TTC549 (cell line): ENCODE data around the gene KRT6A.

Source experiments
- FAIRE-seq: peaks from 2 replicates; lab custom pipeline; 2012; peaks lifted over from hg19 to GRCh38; lab: Jason Lieb, UNC

The KRT6A gene

DNA sequence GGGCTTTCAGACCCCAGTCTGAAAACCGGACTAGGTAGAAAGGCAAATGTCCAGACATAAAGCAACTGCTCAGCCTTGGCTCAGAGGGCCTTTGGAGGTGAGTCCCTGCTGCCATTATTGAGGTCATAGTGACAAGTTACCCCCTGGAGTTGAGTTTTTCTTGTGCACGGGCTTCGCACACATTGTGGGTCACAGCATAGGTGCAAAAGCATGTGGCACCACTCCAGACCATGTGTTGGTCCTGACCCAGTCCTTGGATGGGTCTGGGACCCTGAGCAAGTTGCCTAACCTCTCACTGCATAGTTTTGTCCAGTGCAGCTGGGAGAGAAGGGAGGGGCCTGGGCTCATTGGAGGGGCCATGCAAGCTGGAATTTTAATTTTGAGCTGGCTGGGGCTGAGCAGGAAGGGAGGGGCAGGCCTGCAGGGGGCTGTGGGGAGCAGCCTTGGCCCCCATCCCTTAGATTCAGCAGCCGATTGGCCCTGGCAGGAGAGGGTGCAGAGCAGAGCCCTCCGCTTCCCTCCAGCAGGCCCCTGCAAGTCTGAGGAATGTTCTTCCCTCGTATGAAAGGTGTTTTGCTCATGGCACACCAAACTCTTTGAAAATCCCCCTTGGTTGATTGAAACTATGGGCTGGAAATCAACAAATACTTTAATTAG is 31.3 kb upstream of the KRT6A start:
- FAIRE-seq: no peak

DNA sequence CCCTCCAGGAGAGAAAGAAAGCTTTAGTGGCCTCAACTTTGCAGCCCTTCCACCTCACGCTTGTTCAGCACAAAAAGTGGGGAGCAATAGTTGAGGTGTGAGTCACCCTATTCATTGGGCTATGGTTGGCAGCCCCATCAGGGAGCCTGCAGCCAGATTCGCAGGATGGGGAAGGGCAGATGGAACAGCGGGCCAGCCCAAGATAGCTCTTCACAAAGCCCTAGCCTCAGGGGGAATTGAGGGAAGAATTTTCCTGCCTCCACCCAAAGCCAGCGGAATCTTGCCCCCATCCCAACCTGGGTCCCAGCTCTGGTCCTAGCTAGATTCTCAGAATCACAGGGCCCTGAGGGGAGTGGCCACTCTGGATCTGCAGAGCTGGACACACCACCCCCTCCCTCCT is 30.8 kb upstream of the KRT6A start:
- no peak for FAIRE-seq

DNA sequence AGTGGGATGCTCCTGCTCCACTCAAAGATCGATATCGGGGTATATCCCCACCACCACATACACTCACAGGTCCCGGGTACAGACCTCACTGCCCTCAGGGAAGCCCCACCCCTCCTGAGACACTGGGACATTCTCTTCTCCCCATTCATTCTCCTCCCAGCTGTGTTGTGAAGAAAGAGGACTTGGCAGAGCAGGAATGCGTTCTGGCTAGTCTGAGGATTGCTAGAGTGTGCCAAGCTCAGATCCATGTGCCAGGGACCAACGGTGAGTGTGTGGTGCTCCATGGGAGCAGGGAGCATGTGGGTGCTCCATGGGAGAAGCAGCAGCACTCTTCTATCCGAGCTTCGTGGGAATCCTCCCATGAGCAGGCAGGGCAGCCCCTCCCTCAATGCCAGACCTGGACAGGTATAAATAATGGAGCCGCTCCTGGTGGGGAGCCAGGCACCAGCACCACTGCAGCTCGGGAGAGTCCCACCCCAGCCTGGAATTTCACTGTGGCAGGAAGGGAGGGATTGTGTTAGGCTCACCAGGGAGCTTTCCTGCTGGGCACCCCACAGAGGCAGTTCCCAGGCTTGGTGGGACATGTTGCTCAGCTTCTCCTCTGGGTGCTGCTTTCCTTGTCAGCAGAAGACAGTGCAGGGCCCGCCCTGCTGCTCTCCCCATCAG is 29.4 kb upstream of the KRT6A start:
- no peak for FAIRE-seq

DNA sequence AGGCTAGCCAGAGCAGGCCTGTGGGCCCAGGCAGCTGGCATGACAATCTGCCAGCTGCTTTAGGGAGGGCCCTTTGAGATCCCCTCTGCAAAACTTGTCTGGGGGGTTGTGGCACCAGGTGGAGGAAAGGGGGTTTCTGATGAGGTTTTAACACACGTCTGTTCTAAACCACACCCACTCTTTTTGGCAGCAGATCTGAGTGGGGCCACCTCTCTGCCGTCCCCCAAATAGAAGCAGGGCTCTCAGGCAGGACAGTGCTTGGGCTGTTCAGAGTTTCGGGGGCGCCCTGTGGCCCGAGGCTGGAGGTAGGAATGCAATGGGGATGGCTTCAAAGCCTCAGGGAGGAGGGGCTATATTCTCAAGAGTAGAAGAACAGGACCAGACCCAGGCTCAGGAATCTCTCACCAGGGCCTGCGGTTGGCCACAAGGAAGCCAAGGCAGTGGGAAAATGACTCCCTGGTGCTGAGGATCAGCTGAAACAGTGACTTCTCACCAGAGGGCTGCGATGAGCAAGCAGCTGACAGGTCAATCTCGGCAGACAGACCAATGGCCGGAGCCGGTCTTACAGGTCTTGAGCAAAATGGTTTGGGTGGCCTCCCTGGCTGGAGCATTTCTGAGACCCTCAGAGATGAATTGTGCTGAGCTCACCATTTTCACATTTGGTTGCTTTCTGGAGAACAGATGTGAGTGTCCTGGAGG is 28.7 kb upstream of the KRT6A start:
- FAIRE-seq: no peak

DNA sequence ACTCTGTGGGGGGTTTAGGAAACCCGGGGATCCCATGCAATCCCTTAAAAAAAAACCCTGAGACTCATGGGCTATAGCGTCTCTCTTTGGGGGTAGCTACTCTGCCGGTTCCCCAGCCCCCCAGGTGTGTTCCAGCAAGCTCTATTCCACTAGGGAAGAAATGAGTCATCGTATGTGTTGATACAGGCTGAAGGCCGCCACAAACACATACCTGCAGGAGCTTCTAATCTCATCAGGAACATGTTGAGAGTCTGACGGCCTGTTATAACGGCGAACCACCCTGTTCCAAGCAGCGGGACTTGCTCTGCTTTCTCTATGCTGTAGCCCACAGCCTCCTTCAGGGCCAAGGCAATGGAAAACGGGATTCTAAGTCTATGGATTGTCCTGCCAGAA is 28.1 kb upstream of the KRT6A start:
- FAIRE-seq: no peak

DNA sequence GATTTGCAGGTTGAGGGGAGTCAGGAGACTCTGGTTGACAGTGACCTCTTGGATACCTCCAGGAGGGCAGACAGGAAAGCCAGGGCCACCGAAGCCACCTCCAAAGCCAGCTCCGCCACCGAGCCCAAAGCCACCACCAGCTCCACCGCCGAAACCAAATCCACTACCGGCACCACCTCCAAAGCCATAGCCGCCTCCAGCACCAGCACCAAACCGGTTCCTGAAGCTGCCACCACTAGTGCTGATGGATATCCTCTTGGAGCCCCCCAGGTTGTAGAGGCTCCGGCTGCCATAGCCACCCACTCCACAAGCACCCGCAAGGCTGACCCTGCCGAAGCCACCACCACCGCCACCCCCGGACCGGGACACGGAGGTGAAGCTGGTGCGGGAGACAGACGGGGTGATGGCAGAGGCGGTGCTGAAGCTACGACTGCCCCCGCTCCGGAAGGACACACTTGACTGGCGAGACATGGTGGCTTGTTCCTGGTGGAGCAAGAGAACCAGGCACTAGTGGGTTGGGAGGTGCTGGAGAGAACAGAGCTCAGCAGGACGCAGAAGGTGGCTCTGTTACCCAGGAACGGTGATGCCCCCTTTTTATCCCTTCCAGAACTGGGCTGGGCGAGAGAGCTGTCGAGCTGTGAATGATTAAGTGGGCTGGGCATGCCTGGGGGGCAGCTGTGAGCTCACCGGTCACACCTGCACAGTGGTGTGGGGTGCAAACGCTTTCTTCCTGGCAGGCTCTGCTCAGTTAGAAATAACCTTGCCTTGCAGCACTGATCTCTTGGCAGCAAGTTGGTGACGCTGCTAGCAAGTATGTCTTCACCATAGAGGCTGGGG is 27.0 kb upstream of the KRT6A start, which contains the start of gene KRT5:
Gene KRT5, minus strand, starts transcription at position 569 of the 837 bp plus-strand sequence. Its CDS starts 98 bp downstream, at position 471.
- FAIRE-seq: no peak

DNA sequence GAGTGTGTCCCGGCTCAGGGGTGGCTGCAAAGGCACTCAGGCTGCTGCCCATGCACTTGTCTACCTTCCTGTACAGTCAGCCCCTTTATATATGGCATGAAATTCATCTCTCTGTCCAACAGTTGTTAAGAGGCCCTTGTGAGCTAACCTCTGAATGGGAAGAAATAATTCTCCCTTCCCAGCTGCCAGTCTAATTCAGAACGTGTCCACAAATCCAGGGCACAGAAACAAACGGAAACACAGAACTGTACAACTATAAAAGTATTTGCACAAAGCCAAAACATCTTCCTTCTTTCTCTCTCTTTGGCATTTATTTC is 26.3 kb upstream of the KRT6A start:
- no peak for FAIRE-seq

DNA sequence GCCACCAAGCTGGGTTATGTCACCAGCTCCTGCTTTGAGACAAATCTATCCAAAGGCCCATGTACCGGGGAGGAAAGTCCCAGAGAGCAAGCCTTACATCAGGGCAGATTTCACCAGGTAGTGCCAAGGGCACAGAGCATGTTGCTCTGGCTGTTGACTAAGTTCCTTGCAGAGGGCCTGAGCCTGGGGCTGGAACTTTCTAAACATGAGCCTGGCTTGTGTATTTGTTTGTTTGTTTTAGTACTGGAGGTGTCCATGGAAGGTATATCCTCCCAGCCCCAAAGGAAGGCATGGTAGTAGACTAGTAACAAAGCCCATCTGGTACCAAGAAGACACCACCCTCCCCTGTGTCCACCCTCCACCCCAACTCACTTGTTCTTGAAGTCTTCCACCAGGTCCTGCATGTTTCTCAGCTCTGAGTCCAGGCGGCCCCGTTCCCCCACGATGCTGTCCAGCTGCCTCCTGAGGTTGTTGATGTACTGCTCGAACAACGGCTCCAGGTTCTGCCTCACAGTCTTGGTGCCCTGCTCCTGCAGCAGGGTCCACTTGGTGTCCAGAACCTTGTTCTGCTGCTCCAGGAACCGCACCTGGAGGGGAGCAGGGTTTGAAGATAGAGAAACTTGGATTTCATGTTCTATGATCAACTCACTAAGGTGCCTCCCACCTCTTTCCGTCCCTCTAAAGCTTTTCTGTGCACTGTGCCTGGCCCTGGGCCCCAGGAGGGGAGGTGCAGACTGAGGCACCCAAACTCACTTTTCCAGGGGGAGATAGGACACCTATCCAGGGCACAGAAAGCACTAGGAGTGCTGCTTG is 25.7 kb upstream of the KRT6A start:
- FAIRE-seq: no peak

DNA sequence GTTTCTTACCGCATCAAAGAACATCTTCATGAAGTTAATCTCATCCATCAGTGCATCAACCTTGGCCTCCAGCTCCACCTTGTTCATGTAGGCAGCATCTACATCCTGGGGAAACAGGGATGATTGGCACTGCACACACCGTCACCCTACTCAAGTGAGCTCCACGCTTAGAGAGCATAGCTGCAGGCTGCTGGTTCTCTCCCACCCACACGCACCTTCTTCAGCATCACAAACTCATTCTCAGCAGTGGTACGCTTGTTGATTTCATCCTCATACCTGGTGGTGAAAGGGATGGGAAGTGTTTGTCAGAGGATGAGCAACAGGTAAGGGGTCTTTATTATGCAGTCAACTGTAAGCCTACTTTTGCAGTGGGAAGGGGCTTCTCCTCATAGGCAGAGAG is 24.8 kb upstream of the KRT6A start:
- FAIRE-seq: no peak

DNA sequence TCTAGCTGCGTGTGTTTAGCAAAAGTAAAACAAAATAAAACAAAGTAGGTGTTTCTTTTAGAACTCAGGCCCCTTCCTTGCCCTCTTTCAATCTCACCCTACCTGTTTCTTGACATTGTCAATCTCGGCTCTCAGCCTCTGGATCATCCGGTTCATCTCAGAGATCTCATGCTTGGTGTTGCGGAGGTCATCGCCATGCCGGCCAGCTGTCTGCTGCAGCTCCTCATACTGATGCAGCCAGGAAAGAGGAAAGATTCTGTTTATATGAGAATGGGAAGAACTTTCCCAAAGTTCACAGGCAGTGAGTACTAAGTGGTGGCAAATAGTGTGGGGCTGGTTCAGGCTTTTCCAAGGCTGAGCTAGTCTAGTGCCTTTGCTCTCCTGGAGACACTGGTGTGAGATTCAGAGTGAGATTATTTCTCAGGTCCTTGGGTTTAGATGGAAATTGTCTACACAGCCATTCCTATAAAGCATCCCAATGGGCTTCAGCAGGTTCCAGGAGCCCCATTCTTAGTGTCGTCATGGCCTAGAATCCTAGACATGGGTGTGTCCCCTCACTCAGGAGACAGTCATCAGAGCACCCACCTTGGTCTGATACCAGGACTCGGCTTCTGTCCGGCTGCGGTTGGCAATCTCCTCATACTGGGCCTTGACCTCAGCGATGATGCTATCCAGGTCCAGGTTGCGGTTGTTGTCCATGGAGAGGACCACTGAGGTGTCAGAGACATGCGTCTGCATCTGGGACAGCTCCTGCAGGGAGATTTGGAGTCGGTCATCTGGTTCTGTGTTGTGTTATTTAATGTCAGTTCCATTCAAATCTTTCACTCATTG is 24.2 kb upstream of the KRT6A start:
- no peak for FAIRE-seq

DNA sequence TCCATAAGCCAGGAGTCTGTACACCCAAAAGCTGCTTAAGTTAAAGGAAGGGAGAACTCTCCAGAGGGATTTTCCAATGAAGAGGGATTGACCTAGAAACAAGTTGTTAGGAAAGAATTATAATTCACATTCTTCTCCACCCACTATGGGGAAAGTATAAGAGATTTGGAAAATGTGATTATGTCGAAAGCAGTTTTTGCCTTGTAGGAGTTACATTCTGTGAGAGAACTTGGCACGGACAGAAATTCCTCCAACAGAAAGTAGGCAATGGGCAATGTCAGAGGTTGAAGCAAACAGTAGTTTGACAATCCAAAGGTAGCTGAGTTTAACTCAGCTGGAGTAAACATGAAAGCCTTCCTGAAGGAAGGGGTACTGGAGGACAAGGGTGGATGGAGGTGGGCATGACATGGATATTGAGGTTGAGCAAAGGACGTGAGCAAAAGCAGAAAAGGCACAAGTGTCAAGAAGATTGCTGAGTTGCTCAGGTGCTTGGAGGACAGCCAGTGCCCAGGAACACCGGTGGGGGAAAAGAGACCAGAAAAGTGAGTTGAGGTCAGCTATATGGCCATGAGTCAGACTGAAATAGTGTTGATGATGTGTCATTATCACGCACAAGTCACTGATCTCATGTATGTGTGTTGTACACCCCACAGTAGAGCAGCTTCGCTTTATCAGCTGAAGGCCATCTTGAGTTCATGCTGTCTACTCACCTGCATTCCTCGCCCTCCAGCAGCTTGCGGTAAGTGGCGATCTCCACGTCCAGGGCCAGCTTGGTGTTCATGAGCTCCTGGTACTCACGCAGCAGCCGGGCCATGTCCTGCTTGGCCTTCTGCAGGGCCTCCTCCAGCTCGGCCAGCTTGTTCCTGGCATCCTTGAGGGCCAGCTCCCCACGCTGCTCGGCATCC is 23.1 kb upstream of the KRT6A start:
- no peak for FAIRE-seq

DNA sequence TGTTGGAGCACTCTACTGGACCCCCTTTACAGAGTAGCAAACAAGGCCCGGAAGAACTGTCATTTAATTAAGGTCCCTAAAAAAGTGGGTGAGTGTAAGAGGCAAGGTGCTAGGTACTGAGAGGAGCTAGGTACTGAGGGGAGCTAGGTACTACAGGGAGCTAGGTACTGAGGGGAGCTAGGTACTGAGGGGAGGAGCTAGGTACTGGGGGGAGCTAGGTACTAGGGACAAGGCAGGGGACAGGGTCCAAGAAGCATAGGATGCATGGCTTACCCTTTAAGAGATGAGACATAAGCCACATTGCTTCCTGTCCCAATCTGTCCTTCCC is 22.2 kb upstream of the KRT6A start:
- FAIRE-seq: no peak

DNA sequence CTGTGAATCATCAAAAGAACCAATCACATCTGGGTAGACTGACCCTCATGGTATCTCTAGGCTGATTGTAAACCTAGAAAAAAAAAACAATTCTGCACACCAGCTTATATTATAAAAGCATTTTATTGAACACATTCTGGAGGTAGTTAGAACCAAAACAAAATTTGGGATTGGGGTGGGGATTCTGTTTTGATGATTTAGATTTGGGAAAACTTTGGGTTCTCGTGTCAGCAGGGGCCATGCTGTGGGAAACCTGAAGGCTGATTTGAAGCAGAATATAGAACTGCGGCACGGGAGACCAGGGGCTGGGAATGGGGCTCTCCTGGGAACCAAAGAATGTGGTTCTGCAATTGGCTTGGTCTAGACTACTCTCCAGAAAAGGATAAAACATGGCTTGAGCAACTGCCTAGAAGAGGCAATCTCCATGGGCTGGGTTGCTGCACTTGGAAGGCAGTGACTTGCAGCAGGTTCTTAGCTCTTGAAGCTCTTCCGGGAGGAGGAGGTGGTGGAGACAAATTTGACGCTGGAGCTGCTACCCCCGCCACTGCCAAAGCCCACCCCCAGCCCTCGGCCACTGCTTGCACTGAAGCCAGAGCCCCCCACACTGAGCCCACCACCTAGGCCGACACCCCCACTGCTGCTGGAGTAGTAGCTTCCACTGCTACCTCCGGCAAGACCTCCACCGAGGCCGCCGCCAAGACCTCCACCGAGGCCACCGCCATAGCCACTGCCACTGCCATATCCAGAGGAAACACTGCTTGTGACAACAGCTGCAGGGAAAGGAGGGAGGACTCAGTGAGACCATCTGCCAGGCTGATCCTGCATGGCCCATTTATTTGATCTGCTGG is 21.6 kb upstream of the KRT6A start:
- no peak for FAIRE-seq

DNA sequence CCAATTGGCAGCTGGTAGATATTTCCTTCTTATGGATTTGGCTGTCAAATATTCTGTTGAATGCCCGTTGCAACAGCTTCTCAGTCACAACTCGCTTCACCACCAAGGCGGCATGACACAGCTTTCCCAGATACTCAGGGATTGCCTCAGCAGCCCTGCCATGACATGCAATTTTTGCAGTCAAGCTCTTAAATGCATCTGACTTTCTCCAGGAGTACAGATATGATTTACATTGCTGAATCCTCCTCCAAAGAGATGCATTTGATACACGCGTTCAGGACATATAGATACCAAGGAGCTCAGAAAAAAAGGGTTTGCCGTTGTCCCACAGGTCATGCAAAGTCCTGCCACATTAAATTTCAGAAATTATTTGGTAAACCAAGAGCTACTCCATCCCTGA is 20.7 kb upstream of the KRT6A start:
- FAIRE-seq: no peak

DNA sequence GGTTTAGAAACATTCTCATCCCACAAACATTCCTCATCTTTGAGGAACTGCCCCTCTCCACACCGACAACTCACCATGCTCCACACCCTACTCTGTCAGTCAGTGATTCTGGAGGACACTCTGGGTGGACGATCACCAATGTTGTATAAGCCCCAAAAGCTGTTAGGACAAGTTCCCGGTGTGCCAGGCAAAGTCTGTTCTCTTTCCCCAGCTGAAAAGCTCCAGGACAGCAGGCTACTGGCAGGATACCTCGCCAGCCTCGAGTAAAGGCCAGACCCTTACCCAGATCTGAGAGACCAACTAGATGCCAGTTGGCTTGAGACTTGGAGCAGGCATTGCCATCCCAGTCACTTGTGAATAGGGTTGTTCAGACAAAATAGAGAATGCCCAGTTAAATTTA is 15.2 kb upstream of the KRT6A start:
- no peak for FAIRE-seq

DNA sequence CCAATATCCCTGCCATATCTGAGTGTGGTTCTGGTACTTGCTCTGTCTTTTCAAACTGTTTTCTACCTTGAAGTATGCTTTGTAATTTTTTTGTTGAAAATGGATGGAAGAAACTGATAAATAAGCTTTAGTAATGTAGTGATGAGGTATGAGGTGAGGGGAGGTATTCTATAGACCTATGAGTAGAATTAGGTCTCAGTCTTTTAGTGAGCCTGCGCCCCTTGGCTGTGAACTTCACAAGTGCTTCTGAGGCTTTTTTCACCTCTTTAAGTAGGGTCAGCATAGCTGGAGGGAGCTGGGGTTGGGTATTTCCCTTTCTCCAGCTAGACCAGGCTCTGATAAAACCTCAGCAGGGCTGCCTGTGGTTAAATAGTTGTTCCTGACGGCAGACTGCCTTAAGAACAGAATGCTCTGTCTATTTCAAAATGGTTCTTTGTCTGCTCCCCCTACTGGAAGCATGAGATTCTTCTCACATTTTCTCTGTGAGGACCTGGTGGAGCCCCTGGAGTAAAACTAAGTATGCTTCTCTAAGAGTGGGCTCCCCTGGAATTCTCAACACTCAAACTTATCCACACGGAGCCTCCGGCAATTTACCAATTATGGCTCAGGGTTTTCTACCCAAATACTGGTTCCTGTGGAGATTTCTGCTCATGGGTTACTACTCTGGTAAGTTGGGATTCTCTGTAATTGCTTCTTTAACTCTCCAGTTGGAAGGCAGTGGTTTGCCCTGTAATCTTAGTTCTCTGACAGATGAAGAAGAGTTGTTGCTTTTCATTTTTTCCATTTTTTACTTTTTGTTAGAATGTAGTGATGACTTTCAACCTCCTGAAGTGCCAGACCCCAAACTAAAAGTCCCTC is 14.0 kb upstream of the KRT6A start:
- no peak for FAIRE-seq

DNA sequence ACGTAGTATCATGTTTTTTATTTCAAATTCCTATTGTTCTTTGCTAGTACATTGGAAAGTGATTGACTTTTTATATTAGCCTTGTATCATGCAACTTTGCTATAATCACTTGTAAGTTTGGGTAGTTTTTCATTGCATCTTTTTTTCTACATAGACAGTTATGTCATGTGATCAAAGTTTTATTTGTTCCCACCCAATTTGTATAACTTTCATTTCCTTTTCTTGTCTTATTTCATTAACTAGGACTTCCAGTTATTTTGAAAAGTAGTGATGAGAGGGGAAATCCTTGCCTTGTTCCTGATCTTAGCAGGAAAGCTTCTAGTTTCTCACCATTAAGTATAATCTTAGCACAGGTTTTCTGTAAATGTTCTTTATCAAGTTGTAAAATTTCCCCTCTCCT is 9.8 kb upstream of the KRT6A start:
- no peak for FAIRE-seq

DNA sequence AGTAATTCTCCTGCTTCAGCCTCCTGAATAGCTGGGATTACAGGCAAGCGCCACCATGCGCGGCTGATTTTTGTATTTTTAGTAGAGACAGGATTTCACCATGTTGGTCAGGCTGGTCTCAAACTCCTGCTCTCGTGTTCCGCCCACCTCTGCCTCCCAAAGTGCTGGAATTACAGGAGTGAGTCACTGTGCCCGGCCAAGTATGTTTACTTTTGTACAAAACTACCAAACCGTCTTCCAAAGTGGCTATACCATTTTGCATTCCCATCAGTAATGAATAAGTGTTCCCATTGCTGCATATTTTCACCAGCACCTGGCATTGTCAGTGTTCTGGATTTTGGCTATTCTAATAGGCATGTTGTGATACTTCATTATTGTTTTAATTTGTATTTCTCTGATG is 8.4 kb upstream of the KRT6A start:
- no peak for FAIRE-seq
